NT2/D1 (cell line): Measurements from ENCODE around the gene AVPR1B.

Source experiments
- SUZ12 ChIP-seq: IDR thresholded peaks from 2 replicates; pipeline ENCODE4 v1.6.1; 2011; ENCODE audit not compliant: insufficient read length, insufficient read depth; ENCODE audit errors: extremely low read depth
- YY1 ChIP-seq: IDR thresholded peaks from 2 replicates; pipeline ENCODE4 v1.6.1; 2011; ENCODE audit not compliant: insufficient read length, insufficient read depth
- ZNF274 ChIP-seq: IDR thresholded peaks from 2 replicates; pipeline ENCODE4 v1.6.1; 2011; ENCODE audit warnings: mild to moderate bottlenecking, low read depth, low read length

DNA sequence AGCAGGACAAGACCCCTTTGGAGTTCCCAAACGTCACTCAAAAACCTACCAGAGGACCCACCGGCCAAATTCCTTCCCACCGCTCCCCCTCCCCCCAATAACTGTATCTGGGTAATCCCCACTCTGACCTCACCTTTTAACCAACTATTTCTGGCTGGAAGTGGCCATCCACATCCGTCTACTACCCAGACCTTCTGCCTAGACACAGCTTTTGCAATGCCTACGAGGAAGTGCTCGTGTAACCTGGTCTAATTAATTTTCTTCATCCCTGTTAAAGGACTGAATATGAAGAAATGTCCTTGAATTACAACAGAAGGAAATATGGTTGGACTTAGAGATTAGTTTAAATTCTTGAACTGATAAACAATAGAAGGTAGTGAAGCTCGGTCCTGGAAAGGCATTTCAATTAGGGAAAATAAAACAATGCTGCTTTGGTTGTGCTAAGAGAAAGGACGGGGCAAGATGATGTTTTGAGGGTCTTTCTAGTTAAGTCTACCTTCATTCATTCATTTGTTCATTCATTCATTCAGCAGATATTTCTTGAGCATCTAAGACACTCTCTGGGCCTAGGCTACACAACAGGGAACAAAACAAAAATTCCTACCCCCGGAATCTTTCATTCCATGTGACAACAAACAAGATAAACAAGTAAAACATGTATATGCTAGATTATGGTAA is 18.8 kb downstream of the AVPR1B start:
- TF ChIP-seq YY1 (no peak), ZNF274 (no peak), SUZ12 (no peak)
